Activated CD8-positive, alpha-beta memory T cell treated with anti-CD3 and anti-CD28 coated beads for 4 hours (primary cell): ENCODE data around the gene CT45A2.
"Not testable (repeated sequence)": the region's sequence is repeated elsewhere in the genome, so short reads cannot be mapped to it uniquely, and the experiment has no call there.

ENCODE experiments used
- DNase-seq, 2 donors: peaks; one replicate each; pipeline ENCODE4 v3.0.0-alpha.2; 2020; ENCODE audit warnings: low read depth in 2 of 2

Gene CT45A2

GRCh38 chrX:135819912-135820311, at the start of gene CT45A2:
CT45A2 (minus strand) TSS chrX:135820012; CDS start chrX:135816265, 3,747 bp downstream.
- not testable (repeated sequence) for DNase-seq

- DNase-seq = not testable (repeated sequence)
These were observed 34.6 kb upstream of the CT45A2 start, which contains the start of gene CT45A8 for GRCh38 chrX:135854438-135854837. CT45A8 (minus strand) TSS chrX:135854538; CDS start chrX:135850783, 3,755 bp downstream.

GRCh38 chrX:135837180-135837579, 17.4 kb upstream of the CT45A2 start, which contains the start of gene CT45A7:
CT45A7 (minus strand) TSS chrX:135837280; CDS start chrX:135833533, 3,747 bp downstream.
- DNase-seq = not testable (repeated sequence)

- not testable (repeated sequence) for DNase-seq
These were observed 17.1 kb downstream of the CT45A2 start, which contains the start of gene CT45A6 for GRCh38 chrX:135802687-135803086. CT45A6 (minus strand) TSS chrX:135802787; CDS start chrX:135798993, 3,794 bp downstream.

GRCh38 chrX:135785403-135785802, 34.4 kb downstream of the CT45A2 start, which contains the start of gene CT45A5:
CT45A5 (minus strand) TSS chrX:135785503; CDS start chrX:135781729, 3,774 bp downstream.
- DNase-seq = not testable (repeated sequence)

- DNase-seq = not testable (repeated sequence)
These were observed 51.7 kb downstream of the CT45A2 start, which contains the start of gene CT45A3 for GRCh38 chrX:135768091-135768490. CT45A3 (minus strand) TSS chrX:135768191; CDS start chrX:135764444, 3,747 bp downstream.
